ENCODE data around the gene GPC1. TPM values are rescaled to one million over a fixed set of nuclear protein-coding genes. Genes with fewer than 3 reads are reported as not detected.

The GPC1 gene
- total RNA-seq, 2 donors from 2014 or later = 69.5 to 83.1 TPM

DNA sequence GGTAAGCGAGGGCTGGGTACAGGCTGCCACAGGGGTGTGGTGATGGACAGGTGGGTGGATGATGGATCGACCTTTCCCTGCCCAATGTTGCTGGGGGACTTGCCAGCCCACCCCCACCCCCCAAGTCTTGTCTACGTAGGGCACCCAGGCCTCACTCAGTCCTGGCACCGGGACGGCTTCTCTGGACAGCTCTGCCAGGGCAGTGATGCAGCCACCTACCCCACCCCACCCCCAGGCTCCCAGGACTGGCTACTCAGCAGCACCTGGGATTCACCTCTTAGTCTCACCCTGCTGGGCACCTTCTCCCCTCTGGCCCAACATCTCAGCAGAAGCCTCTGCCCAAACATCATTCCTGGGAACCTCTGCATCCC lies 66.6 kb downstream of the GPC1 start:
- intact Hi-C loops (cut with DNase I) = no loop called here
- DNase-seq (ENCODE audit: low spot score) = no peak

- no peak for DNase-seq (ENCODE audit: low spot score)
- intact Hi-C loops (cut with DNase I) = no loop called here
Observed at GRCh38 chr2:240502430-240503121, 67.1 kb downstream of the GPC1 start.

- DNase-seq (ENCODE audit: low spot score) = no peak
- intact Hi-C loops (cut with DNase I) = no loop called here
Observed at GRCh38 chr2:240503375-240503774, 67.9 kb downstream of the GPC1 start.

- intact Hi-C loops (cut with DNase I) = no loop called here
- DNase-seq (ENCODE audit: low spot score) = no peak
Observed at GRCh38 chr2:240503848-240504247, 68.4 kb downstream of the GPC1 start.

DNA sequence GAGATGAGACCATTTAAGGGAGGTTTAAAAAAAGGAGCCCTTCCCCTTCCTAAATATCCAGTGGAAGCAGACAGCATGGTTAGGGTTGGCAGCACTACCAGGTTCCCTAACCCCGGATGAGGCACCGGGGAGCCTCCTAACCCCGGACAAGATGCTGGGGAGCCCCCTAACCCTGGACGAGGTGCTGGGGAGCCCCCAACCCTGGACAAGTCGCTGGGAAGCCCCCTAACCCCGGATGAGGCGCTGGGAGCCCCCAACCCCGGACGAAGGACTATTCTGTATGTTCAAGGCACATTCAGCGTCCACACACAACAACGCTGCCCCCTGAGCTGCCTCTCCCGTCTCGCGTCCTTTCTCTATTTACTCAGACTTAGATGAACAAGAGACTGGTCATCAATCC lies 70.4 kb downstream of the GPC1 start:
- intact Hi-C loops (cut with DNase I) = no loop called here
- peak; percentile 72 for DNase-seq (ENCODE audit: low spot score)

DNA sequence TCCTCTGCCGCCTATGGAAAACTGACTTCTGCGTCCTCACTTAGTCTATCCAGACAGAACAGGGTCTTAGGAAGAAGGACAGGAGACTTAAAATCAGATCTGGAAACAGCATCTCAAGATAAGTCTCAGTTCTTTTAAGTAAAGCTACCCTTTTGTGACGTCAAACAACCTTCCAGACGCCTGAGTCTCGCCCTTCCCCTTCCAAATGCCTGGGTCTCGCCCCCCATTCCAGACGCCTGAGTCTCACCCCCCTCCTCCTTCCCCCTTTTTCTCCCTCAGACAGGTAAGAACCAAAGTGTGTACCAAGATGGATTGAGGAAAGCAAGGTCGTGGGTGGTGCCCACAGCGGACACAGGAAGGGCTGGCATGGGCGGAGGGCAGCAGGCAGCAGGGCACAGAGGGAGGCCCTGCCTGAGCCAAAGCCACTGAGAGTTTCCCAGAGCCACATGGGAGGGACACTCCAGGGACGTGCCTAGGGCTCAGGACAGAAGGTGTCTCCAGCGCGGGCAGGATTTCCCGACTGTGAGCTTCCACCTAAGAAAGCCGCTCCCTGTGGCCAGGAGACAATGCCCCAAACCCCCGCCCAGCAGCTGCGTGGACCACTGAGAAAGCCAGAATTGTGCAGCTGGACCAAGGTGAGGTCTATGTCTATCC lies 71.1 kb downstream of the GPC1 start:
- peak; percentile 56 for DNase-seq (ENCODE audit: low spot score)
- intact Hi-C loops (cut with DNase I) = no loop called here

DNA sequence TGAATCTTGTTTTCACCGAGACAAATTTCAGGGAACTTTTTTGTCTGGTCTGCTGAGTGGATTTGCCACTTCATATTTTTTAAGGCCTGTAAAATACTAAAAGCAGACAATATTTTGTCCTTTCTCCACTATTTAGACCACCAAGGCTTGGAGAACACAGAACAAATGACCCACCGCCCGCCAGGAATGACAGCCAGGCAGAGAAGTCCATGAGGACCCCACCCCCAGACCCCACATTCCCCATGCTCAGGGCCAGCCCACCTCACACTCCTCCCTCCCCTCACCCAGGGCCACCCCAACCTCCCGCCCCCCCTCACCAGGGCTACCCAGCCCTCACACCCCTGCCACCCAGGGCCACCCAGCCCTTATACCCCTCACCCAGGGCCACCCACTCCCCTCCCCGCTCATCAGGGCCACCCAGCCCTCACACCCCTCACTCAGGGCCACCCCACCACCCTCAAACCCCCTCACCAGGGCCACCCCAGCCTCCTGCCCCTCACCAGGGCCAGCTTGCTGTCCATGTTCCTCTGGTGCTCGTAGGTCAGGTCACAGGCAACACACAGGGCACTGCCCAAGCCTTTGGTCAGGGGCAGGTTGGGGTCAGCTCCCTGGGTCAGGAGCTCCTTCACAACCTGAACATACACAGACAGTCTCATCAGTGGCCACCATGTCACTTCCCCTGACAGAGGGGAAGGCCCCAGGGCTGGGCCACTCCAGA lies 71.8 kb downstream of the GPC1 start:
- intact Hi-C loops (cut with DNase I) = no loop called here
- DNase-seq (ENCODE audit: low spot score) = peak; percentile 54

GRCh38 chr2:240507778-240508251 lies 72.4 kb downstream of the GPC1 start:
- intact Hi-C loops (cut with DNase I) = no loop called here
- no peak for DNase-seq (ENCODE audit: low spot score)

DNA sequence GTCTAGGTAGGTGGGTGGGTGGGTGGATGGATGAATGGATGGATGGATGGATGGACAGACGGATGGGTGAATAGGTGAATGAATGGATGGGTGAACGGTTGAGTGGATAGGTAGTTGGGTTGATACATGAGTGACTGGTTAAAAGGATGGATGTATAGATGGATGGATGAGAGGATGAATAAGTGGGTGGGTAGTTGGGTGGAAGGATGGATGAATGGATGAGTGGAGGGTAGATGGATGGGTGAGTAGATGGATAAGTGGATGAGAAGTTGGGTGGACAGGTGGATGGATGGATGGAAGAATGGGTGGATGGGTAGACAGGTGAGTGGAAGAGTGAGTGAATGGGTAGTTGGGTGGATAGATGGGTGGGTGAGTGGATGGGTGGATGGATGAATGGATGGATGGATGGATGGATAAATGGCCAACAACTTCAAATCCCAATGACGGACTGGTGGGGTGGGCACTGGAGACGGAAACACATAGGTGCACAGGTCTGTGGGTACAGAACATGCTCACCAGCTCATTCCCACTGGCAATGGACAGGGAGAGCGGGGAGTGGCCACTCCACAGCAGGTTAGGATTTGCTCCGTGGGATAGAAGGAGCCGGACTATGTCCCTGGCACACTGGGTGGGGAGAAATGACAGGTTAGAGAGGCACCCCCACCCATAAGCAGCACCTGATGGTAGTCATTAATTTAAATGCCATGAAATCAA lies 73.5 kb downstream of the GPC1 start:
- intact Hi-C loops (cut with DNase I) = no loop called here
- no peak for DNase-seq (ENCODE audit: low spot score)

GRCh38 chr2:240509667-240510512 lies 74.4 kb downstream of the GPC1 start:
- no peak for DNase-seq (ENCODE audit: low spot score)
- intact Hi-C loops (cut with DNase I) = loop anchor here in 1 of 2 donors (10.0 kb wide), 1 partner anchor 195 kb away; no protein-coding TSS in a partner anchor

- DNase-seq (ENCODE audit: low spot score) = no peak
- intact Hi-C loops (cut with DNase I) = loop anchor here in 1 of 2 donors (10.0 kb wide), 1 partner anchor 194 kb away; no protein-coding TSS in a partner anchor
Observed at GRCh38 chr2:240510513-240511210, 75.2 kb downstream of the GPC1 start.

DNA sequence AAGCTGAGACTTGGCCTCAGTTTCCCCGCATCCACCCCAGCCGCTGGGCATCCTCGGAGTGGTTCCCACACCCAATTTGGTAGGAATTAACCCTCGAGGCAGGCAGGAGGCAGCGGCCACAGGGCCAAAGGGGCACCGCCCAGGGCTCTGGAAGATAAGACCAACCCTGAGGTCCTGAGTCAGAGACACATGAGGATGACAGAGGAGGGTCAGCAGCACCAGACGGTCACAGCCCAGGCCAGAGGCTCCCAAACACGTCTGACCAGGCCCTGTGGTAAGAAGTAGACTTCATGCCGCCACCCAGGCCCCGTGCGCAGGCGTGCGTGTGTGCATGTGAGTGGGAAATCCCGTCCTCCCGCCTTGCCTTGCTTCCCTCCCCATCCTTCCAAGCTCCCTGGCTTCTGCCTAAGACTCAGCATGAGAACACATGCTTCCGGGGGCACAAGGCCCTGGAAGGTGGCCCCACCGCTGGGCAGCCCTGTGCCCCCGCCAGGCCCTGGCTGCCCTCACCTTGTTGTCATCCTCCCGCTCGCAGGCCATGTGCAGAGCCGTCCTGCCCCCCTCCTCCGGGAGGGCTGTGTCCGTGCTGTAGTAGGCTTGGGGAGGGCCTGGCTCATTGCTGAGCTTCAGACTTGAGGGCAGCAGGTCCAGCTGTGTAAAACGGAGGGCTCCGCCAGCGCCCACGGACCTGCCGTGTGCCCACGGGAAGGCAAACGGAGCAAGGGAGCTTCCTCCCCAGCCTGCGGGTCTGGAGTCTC lies 76.1 kb downstream of the GPC1 start:
- intact Hi-C loops (cut with DNase I) = loop anchor here in 1 of 2 donors (10.0 kb wide), 1 partner anchor 193 kb away; no protein-coding TSS in a partner anchor
- DNase-seq (ENCODE audit: low spot score) = no peak

- intact Hi-C loops (cut with DNase I) = loop anchor here in 1 of 2 donors (10.0 kb wide), 1 partner anchor 193 kb away; no protein-coding TSS in a partner anchor
- DNase-seq (ENCODE audit: low spot score) = no peak
Observed at GRCh38 chr2:240512109-240512485, 76.6 kb downstream of the GPC1 start.

- intact Hi-C loops (cut with DNase I) = loop anchor here in 1 of 2 donors (10.0 kb wide), 1 partner anchor 192 kb away; no protein-coding TSS in a partner anchor
- DNase-seq (ENCODE audit: low spot score) = no peak
Observed at GRCh38 chr2:240512666-240513535, 77.4 kb downstream of the GPC1 start.

DNA sequence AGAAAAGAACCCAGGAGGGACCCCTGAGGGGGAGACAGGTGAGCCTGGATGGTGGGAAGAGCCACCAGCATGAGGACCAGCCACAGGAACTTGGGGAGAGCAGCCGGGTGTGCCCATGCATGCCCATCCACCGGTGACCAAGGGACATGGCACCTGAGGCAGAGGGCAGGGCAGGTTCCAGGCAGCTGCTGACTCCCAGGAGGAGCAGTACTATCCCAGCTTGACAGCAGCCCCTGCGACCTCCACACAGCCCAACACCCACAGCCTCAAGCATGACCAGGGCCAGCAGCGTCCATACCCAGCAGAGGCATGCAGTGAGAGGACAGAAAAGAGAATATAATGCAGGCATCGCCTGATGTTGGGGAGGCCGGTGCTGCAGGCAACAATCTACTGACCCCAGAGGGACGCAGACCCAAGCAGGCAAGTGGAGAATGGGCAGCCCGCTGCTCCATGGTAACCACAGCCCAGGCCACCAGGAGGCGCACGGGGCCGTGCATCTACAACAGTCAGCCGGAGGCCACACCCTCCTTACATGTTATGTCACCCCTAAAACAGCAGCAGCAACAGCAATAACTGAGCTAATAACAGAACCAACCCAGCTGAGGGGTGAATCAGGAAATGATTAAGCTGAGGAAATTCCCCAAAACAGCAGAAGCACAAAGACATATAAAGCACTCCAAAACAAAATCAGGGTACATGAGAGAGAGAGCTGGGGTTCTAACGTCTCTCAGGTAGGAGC lies 78.3 kb downstream of the GPC1 start:
- peak; percentile 96 for DNase-seq (ENCODE audit: low spot score)
- intact Hi-C loops (cut with DNase I) = loop anchor here in 1 of 2 donors (10.0 kb wide), 1 partner anchor 191 kb away; no protein-coding TSS in a partner anchor

Measured in posterior vena cava (tissue), 2 donors.